HG03175 (cell line): Measurements from ENCODE around the gene AUTS2.

Experiments used
- ATAC-seq: cut with Tn5 transposase; IDR thresholded peaks from one replicate; pipeline ENCODE4 v1.9.1; 2021; ENCODE audit warnings: mild to moderate bottlenecking, moderate library complexity; ENCODE audit not compliant: unreplicated experiment

AUTS2 gene

DNA sequence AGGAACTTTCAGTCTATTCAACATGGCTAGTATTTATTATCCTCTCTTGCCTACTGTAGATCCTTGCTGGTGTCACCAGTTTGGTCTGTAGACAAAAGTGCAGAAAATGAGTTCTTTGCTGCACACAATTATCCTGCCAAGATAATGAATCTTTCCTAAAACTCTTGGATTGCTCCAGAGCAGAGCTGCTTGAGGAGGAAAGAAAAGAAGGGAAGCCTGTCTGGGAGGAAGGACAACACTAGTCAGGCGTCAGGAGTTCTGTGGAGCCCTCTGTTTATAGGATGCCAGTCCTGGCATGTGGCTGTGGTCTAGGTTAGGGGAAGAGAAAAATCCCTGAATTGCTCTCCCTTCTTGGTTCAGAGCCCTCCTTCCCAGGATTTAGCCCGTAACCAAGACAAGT is 1103.7 kb downstream of the AUTS2 start:
- ATAC-seq, result no peak

GRCh38 chr7:70703785-70704184 is 1105.5 kb downstream of the AUTS2 start:
- ATAC-seq, result no peak

DNA sequence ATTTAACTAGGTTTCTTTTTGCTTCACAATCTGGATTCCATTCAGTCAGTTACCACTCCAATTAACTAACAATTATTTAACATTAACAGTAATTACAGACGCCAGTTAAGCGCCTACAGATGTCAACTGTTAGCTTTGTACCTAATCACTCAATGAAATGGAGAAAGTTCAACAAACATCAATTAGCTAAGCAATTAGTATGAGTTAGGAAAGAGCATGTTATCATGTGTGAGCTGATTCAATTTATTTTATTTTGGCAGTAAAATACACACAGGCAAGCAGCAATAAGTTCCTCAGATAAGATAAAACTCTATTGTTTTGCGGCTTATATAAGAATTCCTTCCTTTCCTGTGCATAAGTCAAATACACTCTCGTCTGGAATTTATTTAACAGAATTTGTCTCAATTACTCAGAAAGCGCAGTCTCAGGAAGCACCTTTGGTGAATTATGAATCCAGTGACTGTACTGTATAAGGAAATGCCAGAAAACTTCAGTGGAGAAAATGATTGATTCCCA is 1106.6 kb downstream of the AUTS2 start:
- ATAC-seq, result no peak

DNA sequence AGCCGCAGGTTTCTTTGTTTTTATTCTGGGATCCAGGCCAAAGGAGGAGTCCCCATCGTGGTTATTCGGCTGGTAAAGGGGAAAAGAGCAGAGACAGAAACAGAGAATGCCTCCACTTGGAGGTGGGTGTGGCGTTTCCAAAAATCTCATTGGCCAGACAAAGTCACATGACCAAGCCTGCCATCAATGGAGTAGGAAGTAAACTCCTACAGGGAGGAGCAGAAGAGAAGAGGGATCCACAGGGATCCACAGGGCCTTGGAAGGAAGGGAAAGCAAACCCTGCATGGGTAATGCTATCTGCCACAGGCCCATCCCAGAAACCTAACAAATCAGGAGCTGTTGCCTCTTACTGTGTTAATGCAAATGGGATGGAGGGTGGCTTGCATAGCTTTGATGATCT is 1107.9 kb downstream of the AUTS2 start:
- ATAC-seq, result no peak

GRCh38 chr7:70706698-70707097 is 1108.4 kb downstream of the AUTS2 start:
- ATAC-seq, result no peak

GRCh38 chr7:70707823-70708243 is 1109.6 kb downstream of the AUTS2 start:
- no peak for ATAC-seq

- no peak for ATAC-seq
Measured at GRCh38 chr7:70710011-70710480, 1111.8 kb downstream of the AUTS2 start.

- no peak for ATAC-seq
Measured at GRCh38 chr7:70710651-70711050, 1112.4 kb downstream of the AUTS2 start.

- no peak for ATAC-seq
Measured at GRCh38 chr7:70711452-70711851, 1113.2 kb downstream of the AUTS2 start.

GRCh38 chr7:70712942-70713341 is 1114.7 kb downstream of the AUTS2 start:
- no peak for ATAC-seq

DNA sequence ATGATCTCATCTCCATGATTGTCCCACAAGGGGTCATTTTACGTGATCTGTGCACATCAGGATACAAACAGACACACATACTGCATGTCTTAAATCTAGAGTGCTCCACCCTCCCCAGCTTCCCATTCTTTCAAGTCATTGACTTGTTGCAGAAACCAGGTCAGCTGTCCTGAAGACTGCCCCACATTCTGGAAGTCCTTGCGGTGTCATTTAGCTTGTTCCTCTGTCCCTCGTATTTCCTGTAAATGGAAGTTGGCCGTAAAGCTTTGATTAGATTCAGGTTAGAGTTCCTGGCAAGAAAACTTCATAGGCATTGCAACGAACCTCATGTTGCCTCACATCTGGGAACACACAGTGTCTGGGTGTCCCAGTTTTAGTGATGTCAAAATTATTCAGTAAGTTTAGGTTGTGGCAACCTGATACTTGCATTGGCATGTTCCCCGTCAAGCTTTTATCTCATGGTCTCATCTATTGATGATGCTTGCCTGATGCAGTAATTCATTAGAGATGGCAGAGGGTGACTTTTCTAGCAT is 1116.3 kb downstream of the AUTS2 start:
- ATAC-seq, result no peak

GRCh38 chr7:70717553-70718329 is 1119.5 kb downstream of the AUTS2 start:
- no peak for ATAC-seq

DNA sequence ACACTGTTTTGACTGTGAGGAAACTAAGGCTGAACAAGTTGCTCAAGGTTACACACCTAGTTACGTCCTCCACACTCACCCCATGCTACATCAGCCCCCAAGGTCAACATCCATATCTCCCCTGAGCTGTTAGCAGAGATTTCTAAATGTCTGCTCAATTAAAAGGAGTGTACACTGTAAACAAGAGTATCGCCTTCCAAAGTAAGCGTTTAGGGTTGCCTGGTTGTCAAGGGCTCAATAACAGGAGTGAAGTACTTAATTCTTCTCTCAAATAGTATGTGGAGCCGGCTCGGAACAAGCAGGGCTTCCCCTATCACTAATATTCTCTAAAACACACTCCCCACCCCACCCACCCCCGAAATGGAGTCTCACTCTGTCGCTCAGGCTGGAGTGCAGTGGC is 1120.8 kb downstream of the AUTS2 start:
- no peak for ATAC-seq

DNA sequence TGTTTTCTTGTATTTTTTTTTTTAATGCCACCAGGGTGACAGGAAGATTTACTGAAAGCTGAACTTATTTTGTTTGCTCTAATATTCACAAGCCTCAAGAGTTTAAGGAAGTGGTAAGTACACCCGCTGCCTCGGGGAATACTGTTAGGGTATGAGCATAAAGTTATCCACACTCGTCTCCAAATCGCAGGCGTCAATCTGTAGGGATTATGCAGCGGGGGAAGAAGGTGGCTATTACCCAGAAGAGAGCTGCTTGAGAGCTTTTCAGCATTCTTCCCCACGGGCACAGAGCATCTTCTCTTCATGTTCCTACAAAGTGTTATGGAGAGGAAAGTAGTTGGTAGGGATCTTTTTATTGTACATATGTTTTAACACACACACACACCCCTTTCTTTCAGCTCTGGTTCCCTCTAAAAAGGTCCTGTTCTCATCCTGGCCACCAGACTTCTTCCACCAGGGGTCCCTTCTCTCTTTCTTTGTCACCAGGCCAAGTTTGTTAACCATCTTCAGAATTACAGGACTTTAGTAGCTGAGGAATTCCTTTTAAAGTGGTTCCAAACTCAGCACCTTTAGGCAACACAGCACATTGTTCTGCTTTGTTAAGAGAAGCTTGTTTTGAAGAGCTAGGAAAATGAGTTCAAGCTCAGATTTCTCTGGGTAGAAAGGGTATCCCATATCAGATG is 1122.1 kb downstream of the AUTS2 start:
- no peak for ATAC-seq

DNA sequence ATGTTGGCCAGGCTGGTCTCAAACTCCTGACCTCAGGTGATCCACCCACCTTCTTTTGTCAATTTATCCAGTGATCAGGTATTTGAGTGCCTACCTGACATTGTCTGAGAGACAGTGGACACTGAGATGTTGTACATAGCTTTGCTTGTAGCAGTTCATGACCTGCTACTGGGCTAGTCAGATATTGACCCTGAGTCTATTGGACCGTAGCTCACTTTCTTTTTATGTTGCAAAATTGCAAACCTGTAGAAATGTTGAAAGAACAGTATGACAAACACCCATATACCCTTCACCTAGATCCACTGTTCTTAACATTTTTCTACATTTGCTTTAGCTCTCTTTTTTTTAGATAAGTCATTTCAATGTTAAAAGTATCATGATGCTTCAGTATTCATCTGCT is 1123.2 kb downstream of the AUTS2 start:
- ATAC-seq, result no peak

- ATAC-seq, result no peak
Measured at GRCh38 chr7:70723339-70723738, 1125.1 kb downstream of the AUTS2 start.

GRCh38 chr7:70725448-70725847 is 1127.2 kb downstream of the AUTS2 start:
- no peak for ATAC-seq

DNA sequence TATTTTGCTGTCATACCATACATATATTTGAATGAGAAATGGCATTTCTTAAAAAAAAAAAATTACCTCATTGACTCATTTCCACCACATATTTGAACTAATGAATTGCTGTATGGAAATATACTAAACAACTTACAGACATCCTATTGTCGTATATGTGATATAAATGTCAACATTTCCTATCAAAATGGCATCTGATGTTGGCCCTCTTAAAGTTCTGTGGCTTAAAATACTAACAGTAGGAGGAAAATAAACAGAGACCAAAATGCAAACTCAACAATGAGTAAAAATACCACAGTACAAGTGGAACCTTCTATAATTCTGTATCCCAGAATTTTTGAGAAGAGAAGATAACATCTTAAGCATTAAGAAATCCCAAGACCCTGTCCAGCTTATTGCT is 1128.0 kb downstream of the AUTS2 start:
- ATAC-seq, result no peak

- ATAC-seq, result peak; percentile 70
Measured at GRCh38 chr7:70726951-70727378, 1128.7 kb downstream of the AUTS2 start.

DNA sequence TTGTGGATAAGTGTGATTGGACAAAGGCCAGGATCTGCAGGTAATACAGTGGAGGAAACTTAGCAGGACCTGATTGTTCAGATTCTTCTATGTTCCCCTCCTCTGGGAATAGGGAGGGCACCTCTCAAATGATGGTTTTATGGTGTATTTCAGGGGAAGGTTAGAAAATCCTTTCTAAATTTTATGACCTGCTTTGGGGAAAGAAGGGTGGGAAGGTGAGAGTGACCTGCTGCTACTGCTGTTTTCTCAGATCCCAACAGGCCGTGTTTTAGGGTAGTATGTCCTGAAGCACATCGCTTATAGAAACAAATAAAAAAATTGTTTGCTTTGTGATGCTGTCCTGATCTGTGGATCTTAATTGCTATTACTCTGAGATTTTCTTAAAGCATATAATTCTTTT is 1129.6 kb downstream of the AUTS2 start:
- ATAC-seq, result no peak

DNA sequence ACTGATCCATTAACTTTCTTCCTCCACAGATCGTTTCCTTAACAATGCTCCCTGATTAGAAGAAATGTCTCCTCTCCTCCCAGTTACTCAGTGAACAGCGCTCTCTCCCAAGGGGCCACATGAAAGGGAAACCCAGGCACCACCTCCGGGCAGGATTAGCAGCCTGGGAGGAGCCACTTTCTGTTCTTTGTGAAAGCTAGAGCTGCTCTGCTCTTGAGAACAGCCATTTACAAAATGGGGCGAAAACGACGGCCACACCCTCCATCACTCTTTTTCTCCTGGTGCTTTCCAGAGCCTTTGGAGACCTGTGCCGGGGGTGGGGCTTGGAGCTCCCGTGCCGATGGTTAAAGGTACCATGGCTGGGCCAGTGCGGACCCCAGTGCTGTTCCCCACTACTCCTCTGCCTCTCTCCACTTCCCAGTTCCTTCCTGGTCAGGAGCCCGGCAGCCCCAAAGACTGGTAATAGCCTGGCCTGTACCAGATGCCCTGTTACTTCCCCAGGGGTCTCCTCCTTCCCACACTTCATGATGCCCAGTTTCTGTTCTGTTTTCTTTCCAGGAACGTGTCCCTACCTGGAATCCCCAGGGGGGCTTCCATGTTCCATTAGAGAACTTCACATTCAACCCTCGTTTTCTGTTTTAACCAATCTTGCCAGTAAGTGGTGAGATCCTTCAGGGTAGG is 1130.7 kb downstream of the AUTS2 start:
- no peak for ATAC-seq
